ENCODE measurements around the gene SLC37A2.

Gene SLC37A2

GRCh38 chr11:125071846-125072217, 8.7 kb downstream of the SLC37A2 start:
- no peak for DNase-seq

- no peak for DNase-seq
Measured at GRCh38 chr11:125072218-125072960, 9.3 kb downstream of the SLC37A2 start.

GRCh38 chr11:125072961-125073590, 10.0 kb downstream of the SLC37A2 start:
- no peak for DNase-seq

- DNase-seq, result no peak
Measured at GRCh38 chr11:125073616-125074483, 10.7 kb downstream of the SLC37A2 start.

GRCh38 chr11:125074511-125075241, 11.6 kb downstream of the SLC37A2 start:
- DNase-seq, result no peak

- DNase-seq, result no peak
Measured at GRCh38 chr11:125075242-125075625, 12.1 kb downstream of the SLC37A2 start.

- DNase-seq, result no peak
Measured at GRCh38 chr11:125075900-125076317, 12.8 kb downstream of the SLC37A2 start.

GRCh38 chr11:125076378-125076945, 13.4 kb downstream of the SLC37A2 start:
- no peak for DNase-seq

- DNase-seq, result no peak
Measured at GRCh38 chr11:125078016-125078415, 14.9 kb downstream of the SLC37A2 start.

GRCh38 chr11:125078516-125079140, 15.5 kb downstream of the SLC37A2 start:
- DNase-seq, result no peak

- no peak for DNase-seq
Measured at GRCh38 chr11:125079151-125079877, 16.2 kb downstream of the SLC37A2 start.

- no peak for DNase-seq
Measured at GRCh38 chr11:125079878-125080530, 16.9 kb downstream of the SLC37A2 start.

- DNase-seq, result no peak
Measured at GRCh38 chr11:125080531-125080911, 17.4 kb downstream of the SLC37A2 start.

GRCh38 chr11:125081098-125081798, 18.1 kb downstream of the SLC37A2 start:
- no peak for DNase-seq

- no peak for DNase-seq
Measured at GRCh38 chr11:125082040-125082439, 18.9 kb downstream of the SLC37A2 start.

- no peak for DNase-seq
Measured at GRCh38 chr11:125082611-125083311, 19.7 kb downstream of the SLC37A2 start.

- DNase-seq, result no peak
Measured at GRCh38 chr11:125083312-125084056, 20.4 kb downstream of the SLC37A2 start.

GRCh38 chr11:125084057-125084416, 20.9 kb downstream of the SLC37A2 start:
- no peak for DNase-seq

- DNase-seq, result no peak
Measured at GRCh38 chr11:125084761-125085231, 21.7 kb downstream of the SLC37A2 start.

All from activated gamma-delta T cell treated with Interleukin-2 at 50 U/mL for 16 hours (primary cell).